Kidney (tissue), 14 donors: ENCODE data around the gene CST3. TPM values are rescaled to one million over a fixed set of nuclear protein-coding genes. Genes with fewer than 3 reads are reported as not detected.

Source experiments
- DNase-seq, 5 donors: peaks; one replicate each; pipeline ENCODE4 v3.0.0-alpha.2; 2013 to 2020
- FAIRE-seq: peaks from 2 replicates; lab custom pipeline; 2012; peaks lifted over from hg19 to GRCh38; lab: Jason Lieb, UNC
- H3K27ac ChIP-seq, 2 donors: one replicate each; pipeline ENCODE4 v1.7.0; 2013; ENCODE audit warnings: low read depth in 2 of 2, low read length in 2 of 2, inconsistent platforms in 1 of 2
- H3K27me3 ChIP-seq: one replicate; pipeline ENCODE4 v1.7.1; 2013; ENCODE audit warnings: low read length, inconsistent platforms; ENCODE audit not compliant: control insufficient read depth, insufficient read depth
- H3K36me3 ChIP-seq, 3 donors: one replicate each; pipeline versions ENCODE4 v1.7.0 to v1.7.1; 2013; ENCODE audit warnings: low read length in 3 of 3, control low read depth in 1 of 3, inconsistent platforms in 1 of 3; ENCODE audit not compliant: insufficient read depth in 3 of 3, control insufficient read depth in 2 of 3
- H3K4me1 ChIP-seq, 3 donors: one replicate each; pipeline versions ENCODE4 v1.7.0 to v1.7.1; 2013; ENCODE audit warnings: low read length in 3 of 3, inconsistent platforms in 1 of 3, low read depth in 1 of 3; ENCODE audit not compliant: control insufficient read depth in 2 of 3, insufficient read depth in 2 of 3
- H3K4me3 ChIP-seq, 3 donors: one replicate each; pipeline versions ENCODE4 v1.7.0 to v1.8.1; 2013; ENCODE audit warnings: low read length in 3 of 3, control low read depth in 1 of 3, inconsistent platforms in 1 of 3
- H3K9ac ChIP-seq, 3 donors: one replicate each; pipeline versions ENCODE4 v1.7.0 to v1.7.1; 2013; ENCODE audit warnings: low read length in 3 of 3, control low read depth in 1 of 3, inconsistent platforms in 1 of 3
- H3K9me3 ChIP-seq, 3 donors: one replicate each; pipeline versions ENCODE4 v1.7.0 to v1.7.1; 2013; ENCODE audit warnings: low read length in 3 of 3, control low read depth in 1 of 3, inconsistent platforms in 1 of 3; ENCODE audit not compliant: control insufficient read depth in 2 of 3, insufficient read depth in 1 of 3
- intact Hi-C: fragments of 100-400 bp; cut with DNase I; formaldehyde crosslinking; loops from one replicate; pipeline ENCODE4 v1.11.1; 2022
- polyA plus RNA-seq: library from polyadenylated mRNA; stranded (reverse); fragments of 350-450 nt; fragmentation: Illumina TruSeq; extraction: RNeasy Lipid Tissue Mini Kit (QIAGEN cat#74804); gene quantifications from one replicate; pipeline ENCODE4 v1.2.3, GENCODE V29; 2014; ENCODE audit warnings: low read depth, low replicate concordance; ENCODE audit not compliant: insufficient read depth
- total RNA-seq: library from RNA; stranded (reverse); fragmentation: NEBNext Ultra II Directional; extraction: Animal tissue kit (Norgen Biotek cat#: 25700); gene quantifications from one replicate; pipeline ENCODE4 v1.2.1, GENCODE V29; 2021
- TF ChIP-seq, protein P1 (sequence below): IDR thresholded peaks from 3 replicates; pipeline ENCODE4 v1.5.1; 2012; ENCODE audit warnings: mild to moderate bottlenecking, moderate library complexity, borderline replicate concordance; ENCODE audit not compliant: insufficient read depth; ENCODE audit errors: extremely low read depth
- donor health status: control.
- donor health status: control.
- donor health status: control.
- donor health status: control.
- donor health status: control.
- donor health status: DM: yes; HTN: yes; CAD: no.
- donor health status: Normal renal cell carcinoma (clear cell type).

Gene CST3
- total and polyA plus RNA-seq, 2 donors from 2014 or later: 852 to 942 TPM

DNA sequence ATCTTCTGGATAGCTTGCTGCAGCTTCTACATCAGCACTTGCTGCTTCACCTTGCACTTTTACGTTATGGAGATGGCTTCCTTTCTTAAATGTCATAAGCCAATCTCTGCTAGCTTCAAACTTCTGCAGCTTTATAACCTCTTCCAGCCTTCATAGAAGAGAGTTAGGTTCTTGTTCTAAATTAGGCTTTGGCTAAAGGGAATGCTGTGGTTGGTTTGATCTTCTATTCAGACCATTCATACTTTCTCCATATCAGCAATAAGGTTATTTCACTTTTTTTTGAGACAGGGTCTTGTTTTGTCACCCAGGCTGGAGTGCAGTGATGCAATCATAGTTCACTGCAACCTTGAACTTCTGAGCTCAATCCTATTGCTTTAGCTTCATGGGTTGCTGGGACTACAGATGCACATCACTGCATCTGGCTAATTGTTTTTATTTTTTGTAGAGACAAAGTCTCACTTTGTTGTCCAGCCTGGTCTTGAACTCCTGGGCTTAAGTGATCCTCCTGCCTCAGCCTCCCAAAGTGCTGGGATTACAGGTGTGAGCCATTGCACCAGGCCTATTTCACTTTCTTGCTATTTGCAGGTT is 12.2 kb upstream of the CST3 start:
- H3K36me3 ChIP-seq: no peaks in the 10 kb centered on the region
- no peaks in the 10 kb centered on the region for H3K9me3 ChIP-seq
- FAIRE-seq (no peak), DNase-seq (no peak)
- H3K4me3 ChIP-seq: no peak overlapping the region
- intact Hi-C loops: no loop called here
- no peaks in the 10 kb centered on the region for H3K27me3 ChIP-seq
- H3K4me1 ChIP-seq: no peaks in the 10 kb centered on the region
- H3K27ac ChIP-seq: no peak overlapping the region
- no peak overlapping the region for H3K9ac ChIP-seq
- TF ChIP-seq, protein P1, sequence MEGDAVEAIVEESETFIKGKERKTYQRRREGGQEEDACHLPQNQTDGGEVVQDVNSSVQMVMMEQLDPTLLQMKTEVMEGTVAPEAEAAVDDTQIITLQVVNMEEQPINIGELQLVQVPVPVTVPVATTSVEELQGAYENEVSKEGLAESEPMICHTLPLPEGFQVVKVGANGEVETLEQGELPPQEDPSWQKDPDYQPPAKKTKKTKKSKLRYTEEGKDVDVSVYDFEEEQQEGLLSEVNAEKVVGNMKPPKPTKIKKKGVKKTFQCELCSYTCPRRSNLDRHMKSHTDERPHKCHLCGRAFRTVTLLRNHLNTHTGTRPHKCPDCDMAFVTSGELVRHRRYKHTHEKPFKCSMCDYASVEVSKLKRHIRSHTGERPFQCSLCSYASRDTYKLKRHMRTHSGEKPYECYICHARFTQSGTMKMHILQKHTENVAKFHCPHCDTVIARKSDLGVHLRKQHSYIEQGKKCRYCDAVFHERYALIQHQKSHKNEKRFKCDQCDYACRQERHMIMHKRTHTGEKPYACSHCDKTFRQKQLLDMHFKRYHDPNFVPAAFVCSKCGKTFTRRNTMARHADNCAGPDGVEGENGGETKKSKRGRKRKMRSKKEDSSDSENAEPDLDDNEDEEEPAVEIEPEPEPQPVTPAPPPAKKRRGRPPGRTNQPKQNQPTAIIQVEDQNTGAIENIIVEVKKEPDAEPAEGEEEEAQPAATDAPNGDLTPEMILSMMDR: no peak

DNA sequence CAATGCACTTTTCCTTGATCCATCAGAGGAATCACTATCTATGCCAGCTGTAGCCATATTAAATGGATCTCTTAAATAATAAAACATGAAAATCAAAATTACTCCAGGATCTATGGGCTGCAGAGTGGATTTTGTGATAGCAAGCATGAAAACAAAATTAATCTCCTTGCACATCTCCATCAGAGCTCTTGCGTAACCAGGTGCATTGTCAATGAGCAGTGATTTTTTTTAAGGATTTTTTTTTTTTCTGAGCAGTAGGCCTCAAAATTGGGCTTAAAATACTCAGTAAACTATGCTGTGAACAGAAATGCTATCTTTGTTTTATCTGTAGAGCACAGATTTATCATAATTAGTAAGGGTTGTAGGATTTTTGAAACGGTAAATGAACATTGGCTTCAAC is 11.5 kb upstream of the CST3 start:
- H3K9ac ChIP-seq: no peak overlapping the region
- H3K36me3 ChIP-seq: no peaks in the 10 kb centered on the region
- H3K4me1 ChIP-seq: no peaks in the 10 kb centered on the region
- H3K9me3 ChIP-seq: no peaks in the 10 kb centered on the region
- no peaks in the 10 kb centered on the region for H3K27me3 ChIP-seq
- intact Hi-C loops: no loop called here
- no peak for FAIRE-seq
- TF ChIP-seq, protein P1: no peak
- H3K27ac ChIP-seq: no peak overlapping the region
- no peak overlapping the region for H3K4me3 ChIP-seq
- DNase-seq: no peak

DNA sequence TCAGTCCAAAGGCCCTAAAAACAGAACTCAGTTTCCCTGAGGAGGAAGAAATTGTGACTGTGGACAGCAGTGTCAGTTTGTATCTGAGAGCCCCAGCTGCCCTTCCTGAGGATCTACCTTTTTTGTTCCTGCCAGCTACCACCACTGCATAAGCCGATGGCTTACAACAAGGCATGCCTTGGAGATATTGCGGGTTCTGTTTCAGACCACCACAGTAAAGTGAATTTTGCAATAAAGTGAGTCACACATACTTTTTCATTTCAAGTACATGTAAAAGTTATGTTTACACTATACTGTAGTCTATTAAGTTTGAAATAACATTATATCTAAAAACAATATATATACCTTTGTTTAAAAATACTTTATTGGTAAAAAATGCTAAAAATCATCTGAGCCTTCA is 9.6 kb upstream of the CST3 start:
- no peak for DNase-seq
- FAIRE-seq: no peak
- Histone ChIP-seq H3K27ac (no peak overlapping the region), H3K9me3 (no peaks in the 10 kb centered on the region), H3K9ac (no peak overlapping the region), H3K36me3 (no peaks in the 10 kb centered on the region), H3K4me3 (no peak overlapping the region), H3K27me3 (no peaks in the 10 kb centered on the region), H3K4me1 (no peaks in the 10 kb centered on the region)
- TF ChIP-seq, protein P1: no peak
- intact Hi-C loops: no loop called here
